GM21381 (cell line): ENCODE data around the gene RCBTB2.

Source experiments
- ATAC-seq: cut with Tn5 transposase; IDR thresholded peaks from one replicate; pipeline ENCODE4 v1.9.1; 2021; ENCODE audit warnings: mild to moderate bottlenecking, moderate library complexity; ENCODE audit not compliant: unreplicated experiment

The RCBTB2 gene

DNA sequence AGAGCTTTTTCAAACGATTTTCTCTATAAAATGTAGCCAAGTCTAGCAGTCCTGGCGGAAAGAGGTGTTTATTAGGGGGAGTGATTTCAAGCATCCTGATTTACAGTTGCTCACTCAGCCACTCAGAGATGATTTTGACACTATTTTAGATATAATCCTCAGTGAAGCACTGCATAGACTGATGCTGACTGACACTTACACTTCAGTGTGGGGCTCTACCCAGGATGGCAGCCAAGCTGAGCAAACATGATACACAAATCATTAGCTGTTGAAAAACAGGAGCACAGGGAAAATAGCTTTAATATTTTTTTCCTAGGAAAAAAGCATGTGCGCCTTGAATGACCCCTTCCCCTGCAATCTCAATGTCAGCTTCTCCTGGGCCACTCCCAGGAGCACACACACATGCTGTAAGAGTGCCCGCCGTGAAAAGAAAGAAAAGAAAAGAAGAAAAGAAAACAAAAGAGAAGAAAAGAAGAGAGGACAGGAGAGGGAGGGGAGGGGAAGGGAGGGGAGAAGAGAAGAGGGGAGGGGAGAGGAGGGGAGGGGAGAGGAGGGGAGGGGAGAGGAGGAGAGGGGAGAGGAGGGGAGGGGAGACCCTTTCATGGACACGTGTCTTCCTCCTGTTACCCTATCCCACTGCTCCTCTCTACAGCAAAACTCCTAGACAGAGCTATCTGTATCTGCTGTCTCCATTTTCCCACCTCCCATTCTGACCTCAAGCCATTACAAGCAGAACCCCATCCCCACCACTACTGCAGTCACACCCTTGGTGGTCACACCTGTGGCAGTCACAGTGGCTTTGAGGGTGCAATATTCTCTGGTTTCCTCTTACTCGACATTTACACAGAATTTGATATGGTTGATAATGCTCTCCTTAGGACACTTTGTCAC lies 36.4 kb downstream of the RCBTB2 start:
- no peak for ATAC-seq

DNA sequence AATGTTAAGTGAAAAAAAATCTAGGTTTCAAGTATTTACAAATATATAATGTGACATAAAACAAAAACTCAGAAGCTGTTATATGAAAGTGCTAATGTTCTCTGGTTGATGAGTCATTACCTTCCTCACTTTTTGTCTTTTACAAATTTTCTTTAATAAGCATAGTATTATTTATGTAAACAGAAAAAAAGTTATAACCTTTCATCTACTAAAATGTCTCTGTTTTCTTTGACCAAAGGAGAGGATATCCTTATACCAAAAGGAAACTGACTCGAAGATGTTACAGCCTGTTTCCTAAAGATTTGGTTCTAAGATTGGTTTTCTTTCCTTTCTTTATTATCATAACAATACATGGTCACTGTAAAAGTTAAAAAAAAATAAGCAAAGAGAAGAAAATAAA lies 38.0 kb downstream of the RCBTB2 start:
- ATAC-seq, result no peak

DNA sequence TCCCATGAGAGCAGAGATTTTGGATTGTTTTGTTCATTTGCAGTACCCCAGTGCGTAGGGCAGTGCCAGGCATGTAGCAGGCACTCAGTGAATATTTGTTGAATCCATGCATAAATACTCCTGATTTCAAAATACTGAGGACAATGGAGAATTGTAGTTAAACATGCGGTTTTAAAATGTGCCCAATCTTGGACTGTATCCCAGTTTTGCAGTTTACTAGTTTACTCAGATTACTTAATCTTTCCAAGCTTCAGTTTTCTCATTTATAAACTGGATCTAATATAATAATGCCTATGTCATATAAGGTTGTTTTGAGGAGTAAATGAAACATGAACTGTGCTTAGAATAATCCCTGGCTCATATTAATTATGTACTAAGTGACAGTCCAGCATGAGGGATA lies 39.0 kb downstream of the RCBTB2 start:
- ATAC-seq, result no peak

DNA sequence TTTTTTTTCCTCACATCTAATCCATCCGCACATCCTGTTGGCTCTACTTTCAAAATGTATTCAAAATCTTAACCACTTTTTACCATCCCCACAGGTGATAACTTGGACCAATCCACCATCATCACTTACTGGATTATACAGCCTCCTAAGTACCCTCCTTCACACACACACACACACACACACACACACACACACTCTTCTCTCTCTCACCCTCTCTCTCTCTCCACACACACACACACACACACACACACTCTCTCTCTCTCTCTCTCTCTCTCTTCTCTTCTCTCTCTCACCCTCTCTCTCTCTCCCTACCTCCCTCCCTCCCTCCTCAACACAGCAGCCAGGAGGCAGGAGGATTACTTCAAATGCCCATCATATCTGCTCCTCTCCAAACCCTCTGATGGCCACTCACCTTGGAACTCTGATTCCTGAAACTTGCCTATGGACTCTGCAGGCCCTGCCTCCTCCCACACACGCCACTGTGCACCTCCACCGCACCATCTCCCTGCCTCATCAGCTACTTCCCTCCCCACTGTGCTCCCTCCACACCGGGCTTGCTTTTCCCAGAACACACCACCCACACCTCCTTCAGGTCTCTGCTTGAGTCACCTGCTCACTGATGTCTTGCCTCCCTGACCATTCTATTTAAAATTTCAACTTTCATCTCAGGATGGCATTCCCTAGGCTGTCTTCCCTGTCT lies 39.7 kb downstream of the RCBTB2 start:
- ATAC-seq, result no peak

DNA sequence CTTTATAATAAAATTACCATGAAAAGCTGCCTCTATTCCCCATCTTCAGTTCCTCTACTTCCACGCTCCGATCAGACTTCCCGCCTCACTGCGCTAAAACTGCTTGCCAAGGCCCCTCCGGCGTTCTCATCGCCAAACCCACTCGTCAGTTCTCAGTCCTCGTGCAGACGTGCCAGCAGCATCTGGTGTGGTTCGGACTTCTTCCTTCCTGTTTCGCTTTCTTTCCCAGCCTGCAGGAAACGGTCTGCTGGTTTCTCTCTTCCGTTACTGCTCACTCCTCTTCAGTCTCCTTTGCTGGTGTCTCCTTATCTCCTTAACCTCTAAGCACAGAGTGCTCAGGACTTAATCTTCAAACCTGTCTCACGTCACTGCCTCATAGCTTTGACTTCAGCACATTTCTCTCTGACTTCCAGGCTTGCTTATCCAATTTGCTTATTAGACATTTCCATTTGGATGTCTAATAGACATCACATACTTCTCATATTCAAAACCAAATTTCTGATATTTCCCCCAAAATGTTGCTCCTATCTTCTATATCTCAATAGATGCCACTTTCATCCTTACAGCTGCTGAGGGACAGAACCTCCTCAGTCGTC lies 40.3 kb downstream of the RCBTB2 start:
- ATAC-seq, result peak; percentile 63

DNA sequence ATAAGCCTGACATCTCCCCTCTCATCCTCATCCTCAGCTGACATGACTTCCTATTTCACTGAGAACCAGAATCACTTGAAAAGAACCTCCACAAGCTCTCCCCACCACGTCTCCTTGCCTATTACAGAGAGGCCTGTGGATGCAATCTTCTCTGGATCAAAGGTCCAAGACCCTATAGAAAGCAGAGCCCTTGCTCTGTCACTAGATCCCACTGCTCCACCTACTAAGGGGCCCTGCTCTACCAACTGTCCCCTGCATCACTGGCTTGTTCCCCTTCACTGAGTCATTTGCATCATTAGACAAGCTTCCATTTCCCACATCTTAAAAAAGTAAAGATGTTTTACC lies 40.8 kb downstream of the RCBTB2 start:
- ATAC-seq, result peak; percentile 48

DNA sequence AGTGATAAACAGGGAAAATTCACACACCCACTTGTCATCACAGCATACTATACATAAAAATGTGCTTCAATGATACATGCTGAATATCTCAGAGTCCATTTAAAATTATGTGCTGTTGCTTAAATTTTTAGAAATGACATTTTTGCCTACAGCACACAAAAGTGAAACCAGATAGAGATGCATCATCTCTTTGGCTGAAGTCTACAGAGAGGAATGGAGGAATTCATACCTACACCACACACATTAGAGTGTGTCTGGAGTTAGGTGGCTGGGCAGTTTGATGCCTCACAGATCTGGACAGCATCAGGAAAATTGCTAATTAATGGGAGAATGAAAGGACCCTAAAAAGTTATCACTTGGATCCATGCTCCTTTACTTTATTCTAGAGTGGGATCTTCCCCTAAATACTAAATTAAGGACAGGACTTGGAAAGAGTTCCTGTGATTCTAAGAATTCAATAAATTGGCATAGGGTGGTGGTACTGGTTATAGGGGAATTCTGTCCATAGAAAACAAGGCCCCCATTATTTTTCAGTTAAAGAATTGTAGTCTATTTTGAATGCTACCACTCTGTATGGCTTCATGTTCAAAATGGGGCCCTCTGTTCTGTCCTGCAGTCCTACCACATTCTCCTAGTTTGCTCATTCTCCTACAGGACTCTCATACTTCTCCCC lies 41.3 kb downstream of the RCBTB2 start:
- ATAC-seq, result no peak

DNA sequence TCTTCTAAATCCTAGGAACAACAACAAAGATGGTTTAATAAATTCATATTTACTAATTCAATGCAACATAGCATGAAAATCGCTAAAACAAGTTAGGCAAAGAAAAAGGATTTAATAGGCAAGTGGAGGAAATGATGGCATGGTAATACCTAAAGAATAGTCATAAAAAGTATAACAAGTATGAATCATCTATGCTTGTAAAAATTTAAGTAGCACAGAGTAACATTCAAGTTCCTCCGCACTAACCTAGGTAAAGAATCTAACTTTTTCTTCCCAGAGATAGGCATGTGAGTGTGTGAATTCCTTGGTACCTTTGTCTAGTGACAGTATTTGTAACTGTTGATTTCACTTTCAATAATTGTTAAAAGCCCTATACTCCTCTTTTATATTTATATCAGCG lies 42.6 kb downstream of the RCBTB2 start:
- no peak for ATAC-seq

DNA sequence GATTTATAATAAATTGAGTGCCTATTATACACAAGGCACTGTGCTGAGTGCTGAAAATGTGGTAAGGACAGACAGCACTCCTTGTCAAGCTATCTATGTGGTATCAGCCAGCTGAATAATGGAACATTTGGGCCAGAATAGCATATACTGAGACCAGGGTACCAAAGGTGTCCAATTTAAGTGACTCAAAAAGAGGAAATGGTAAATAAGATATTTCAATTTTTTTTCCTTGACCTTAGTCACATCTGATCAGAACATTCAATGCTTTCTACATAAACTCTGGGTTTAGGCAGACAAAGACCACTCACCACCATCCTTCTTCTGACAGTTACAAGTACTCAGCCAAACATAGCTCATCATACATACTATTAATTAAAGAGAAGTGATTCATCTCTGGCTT lies 43.2 kb downstream of the RCBTB2 start:
- ATAC-seq, result no peak

DNA sequence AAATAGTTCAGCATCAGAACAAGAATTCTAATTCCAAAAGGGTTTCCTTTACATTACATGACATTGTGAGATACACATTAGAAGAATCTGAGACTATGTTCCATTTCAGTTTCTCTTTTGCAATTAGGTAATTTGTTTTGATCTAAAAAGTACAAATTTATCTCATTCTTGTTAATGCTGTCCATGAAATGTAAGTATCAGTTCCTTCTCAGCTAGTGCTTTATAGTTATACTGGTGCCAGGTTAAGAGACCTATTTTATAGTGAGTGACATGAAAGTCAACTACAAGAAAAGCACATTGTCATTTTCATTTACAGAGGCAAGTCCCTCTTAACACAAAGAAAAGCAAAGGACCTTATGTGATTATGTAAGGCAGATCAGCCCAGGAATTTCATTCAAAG lies 43.9 kb downstream of the RCBTB2 start:
- no peak for ATAC-seq

DNA sequence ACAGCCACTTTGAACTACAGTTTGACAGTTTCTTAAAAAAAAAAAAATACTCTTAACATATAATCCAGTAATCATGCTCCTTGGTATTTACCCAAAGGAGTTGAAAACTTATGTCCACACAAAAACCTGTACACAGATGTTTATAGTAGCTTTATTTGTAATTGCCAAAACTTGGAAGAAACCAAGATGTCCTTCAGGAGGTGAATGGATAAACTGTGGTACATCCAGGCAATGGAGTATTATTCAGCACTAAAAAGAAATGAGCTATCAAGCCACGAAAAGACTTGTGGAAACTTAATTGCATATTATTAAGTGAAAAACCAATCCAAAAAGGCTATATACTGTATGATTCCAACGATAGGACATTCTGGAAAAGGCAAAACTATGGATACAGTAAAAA lies 44.9 kb downstream of the RCBTB2 start:
- ATAC-seq, result no peak

DNA sequence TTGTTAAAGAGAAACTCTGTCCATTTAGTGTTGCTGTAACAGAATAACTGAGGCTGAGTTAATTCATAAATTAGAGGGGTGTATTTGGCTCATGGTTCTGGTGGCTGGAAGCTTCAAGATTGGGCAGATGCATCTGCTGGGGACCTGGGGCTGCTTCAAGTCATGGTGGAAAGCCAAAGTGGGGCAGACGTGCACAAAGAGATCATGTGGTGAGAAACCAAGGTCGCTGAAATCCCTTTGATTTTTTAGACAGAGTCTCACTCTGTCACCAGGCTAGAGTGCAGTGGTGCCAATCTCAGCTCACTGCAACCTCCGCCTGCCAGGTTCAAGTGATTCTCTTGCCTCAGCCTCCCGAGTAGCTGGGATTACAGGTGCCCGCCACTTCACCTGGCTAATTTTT lies 46.0 kb downstream of the RCBTB2 start:
- no peak for ATAC-seq

DNA sequence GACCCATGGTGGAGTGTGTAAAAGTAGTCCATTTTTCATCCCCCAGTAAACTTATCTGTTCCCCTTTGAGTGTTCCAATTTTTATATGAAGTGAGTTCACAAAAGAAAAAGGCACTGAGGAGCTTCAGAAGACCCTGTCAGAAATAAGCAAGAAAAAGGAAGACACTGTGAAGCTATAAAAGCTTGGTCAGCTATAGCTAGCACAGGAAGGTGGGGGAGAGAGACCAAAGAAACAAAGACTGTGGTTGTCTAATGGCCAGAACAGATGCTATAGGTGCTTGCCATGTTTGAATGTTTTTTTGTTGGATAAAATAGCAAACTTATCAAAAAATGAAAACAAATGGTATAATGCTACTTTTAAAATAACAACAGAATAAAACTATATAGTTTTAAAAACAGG lies 46.5 kb downstream of the RCBTB2 start:
- no peak for ATAC-seq

DNA sequence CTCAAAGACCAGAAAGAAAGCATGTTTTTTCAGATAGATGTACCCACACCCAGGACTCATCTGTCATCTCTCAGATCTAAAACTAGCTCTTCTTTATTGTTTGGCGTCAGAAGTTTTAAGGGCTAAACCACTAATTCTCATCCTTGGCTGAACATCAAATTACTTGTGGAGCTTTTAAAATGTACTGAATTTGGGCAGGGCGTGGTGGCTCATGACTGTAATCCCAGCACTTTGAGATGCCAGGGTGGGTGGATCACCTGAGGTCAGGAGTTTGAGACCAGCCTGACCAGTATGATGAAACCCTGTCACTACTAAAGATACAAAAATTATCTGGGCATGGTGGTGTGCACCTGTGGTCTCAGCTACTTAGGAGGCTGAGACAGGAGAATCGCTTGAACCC lies 47.4 kb downstream of the RCBTB2 start:
- ATAC-seq, result no peak

DNA sequence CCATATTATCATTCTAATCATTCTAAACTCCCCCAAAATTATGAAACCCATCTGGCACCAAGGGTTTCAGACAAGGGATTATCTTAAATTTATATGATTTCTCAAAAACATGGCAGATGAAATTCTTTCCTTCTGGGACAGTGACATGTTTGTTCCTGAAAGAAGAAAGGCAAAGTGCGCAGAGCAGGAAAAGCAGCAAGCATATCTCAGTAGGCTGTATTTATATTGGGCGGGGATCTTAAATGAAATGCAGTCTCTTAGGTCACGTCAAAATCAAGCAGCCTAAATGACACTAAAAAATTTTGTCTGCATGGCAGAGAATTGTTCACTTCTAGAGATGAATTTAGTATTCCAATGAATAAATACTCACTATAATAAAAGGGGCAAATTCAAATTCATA lies 49.3 kb downstream of the RCBTB2 start:
- no peak for ATAC-seq

DNA sequence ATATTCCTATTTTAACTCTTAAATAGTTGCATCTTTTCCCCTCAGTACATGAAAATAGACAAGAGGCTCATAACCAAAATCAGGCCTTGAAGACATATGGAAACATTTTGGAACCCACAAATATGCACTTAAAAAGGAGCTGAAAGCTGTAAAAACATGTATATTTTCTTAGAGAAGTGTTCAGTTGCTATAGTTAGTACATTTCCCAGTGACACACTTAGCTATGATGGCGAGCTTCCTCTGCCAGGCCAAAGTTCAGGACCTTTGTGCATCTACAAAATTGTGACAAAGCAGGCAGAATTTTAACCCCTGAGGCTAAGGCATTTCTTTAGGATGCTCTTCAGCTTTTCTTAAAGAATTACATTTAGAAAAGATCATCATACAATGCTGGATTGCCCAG lies 54.5 kb downstream of the RCBTB2 start:
- no peak for ATAC-seq

DNA sequence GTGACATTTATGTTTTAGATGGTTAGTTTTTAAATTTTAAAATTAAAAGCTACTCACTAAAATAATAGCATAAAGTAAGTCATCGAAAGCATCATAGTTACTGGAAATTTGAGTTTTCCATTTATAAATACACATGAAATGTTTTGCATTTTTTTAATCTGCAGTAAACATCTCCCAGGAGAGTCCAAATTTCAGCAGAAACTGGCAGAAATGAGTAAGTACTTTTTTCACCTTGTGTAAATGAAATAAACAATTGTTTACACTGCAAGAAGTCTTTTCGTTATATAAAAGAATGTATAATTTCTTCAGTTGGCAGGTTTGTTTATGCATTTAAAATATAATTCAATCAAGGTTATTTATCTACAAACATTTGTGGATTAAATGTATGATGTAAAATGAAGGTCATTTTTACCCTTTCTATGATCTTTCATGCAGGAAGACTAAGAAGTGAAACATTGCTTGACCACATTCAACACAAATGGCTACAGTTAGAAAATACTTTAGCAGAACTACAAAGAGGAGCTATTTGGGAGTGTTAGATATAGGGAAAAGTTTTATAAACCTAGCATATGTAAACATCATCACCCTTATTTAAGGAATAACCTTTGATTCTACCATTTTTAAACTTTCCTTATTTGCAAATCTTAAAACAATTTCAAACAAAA lies 55.6 kb downstream of the RCBTB2 start:
- no peak for ATAC-seq

DNA sequence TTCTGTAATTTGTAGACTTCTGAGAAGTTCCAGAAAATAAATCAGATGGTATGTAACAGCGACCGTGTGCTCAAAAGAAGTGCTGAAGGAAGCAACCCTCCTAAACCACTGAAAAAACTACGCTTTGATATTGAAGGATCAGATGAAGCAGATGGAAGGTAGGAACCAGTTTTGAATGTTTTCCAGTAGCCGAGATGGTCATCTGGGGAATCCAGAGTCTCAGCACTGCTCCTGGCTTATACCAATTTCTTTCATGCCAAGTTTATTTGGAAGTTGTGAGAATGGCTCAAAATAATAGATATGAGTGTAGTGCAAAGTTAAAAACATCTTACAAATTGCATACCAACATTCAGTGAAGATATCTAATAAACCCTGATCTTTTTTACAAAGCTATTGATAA lies 56.2 kb downstream of the RCBTB2 start:
- ATAC-seq, result no peak

DNA sequence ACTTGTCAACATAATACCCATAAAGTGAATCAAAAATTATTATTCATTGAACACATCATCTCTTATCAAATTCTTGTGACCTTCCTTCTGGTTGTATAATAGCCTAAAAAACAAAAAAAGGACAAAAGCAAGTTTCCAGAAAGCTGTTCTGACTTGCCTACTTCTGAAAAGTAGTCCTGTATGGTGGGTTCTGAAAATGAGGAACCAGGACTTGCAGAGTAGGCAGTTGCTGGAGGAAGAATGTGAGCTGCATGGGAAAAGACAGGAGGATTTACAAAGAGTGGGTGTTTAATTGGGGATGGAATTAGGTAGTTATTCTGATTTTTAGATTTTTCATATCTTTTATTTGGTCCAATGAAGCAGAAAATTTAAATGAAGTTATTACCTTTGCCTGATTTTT lies 56.7 kb downstream of the RCBTB2 start:
- no peak for ATAC-seq

DNA sequence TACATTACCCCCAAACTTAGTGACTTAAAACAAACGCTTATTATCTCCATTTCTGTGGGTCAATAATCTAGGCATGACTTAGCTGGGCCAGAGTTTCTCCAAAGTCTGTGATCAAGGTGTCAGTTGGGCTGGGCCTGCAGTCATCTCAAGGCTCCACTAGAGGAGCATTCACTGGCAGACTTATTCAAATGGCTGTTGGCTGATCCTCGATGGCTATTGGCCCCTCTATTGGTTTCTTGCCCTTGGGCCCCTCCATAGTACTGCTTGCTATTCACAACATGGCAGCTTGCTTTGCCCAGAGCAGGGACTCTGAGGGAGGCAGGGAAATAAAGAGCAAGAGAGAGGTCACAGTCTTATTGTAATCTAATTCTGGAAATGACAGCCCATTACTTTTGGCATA lies 57.6 kb downstream of the RCBTB2 start:
- no peak for ATAC-seq

DNA sequence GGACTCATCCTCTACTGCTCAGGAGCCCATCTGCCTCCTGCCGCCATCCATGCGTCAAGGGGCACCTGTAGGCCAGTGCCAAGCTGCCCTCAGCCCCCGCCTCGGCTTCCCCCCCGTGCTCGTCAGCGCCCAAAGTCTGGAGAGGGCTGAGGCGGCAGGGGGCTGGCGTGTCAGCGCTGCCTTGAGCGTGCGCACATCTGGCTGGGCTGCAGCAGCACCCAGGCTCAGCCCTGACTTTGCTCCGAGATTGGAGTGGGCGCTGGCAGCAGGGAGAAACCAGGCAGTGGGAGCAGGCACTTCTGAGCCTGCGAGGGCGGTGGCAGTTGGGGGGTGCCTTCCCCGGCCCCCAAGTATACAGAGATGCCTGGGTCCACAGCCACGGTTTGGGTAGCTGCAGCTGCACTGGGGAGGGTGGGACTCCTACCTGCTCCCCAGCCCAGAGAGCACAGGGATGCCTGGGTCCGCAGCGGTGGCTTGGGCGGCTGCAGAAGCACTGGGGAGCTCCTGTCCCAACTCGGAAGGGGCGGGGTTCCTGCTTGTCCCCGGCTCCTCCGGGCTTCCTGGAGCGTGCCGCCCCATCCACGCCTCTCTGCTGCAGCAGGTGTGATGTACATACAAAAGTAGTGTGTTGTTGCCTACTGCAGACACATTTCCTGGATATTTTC lies 75.2 kb downstream of the RCBTB2 start:
- no peak for ATAC-seq
